Stomach (tissue), 4 donors: ENCODE results near the gene ISG20.

Source experiments
- POLR2A ChIP-seq, 4 donors: fragments of 450-650 bp; IDR thresholded peaks; one replicate each; pipeline ENCODE4 v1.6.1; 2016; ENCODE audit warnings: antibody characterized with exemption in 4 of 4, control low read depth in 2 of 4, mild to moderate bottlenecking in 1 of 4, moderate library complexity in 1 of 4
- POLR2AphosphoS5 ChIP-seq, 3 donors: sonication (generic); formaldehyde crosslinking; IDR thresholded peaks; one replicate each; pipeline ENCODE4 v1.6.1; 2016; ENCODE audit warnings: antibody characterized with exemption in 3 of 3
- TF ChIP-seq, protein P1 (sequence below), 7 experiments: fragments of 450-650 bp in 4 of 7; fragments of 200-600 bp in 3 of 7; sonication (generic) in 3 of 7; IDR thresholded peaks; one replicate each; pipeline ENCODE4 v1.5.1; 2016 to 2019; ENCODE audit warnings: antibody characterized with exemption in 7 of 7, control low read depth in 2 of 7, mild to moderate bottlenecking in 1 of 7

DNA sequence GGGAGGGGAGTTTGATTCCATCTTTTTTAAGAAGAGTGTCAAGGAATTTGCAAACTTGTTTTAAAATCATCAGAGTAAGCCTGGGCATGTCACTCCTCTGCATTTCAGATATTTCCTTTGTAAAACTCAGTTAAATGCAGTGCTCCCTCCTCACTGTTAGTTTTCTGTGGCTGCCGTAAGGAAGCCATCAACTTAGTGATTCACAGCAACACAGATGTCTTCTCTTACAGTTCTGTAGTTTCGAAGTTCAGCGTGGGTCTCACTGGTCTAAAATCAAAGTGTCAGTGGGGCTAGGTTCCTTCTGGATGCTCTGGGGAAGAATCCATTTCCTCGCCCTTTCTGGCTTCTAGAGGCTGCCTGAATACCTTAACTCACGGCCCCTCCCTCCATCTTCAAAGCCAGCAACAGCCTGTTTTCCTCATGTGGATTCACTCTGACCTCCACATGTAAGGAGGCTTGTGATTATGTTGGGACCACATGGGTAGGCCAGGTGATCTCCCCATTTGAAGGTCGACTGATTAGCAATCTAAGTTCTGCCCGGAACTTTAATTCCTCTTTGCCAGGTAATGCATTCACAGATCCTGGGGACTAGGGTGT lies 12.4 kb downstream of the ISG20 start:
- TF ChIP-seq POLR2AphosphoS5 (IDR thresholded peaks at IDR 0.05), result peak in 1 of 3 donors; percentile 42
- TF ChIP-seq POLR2A (IDR thresholded peaks at IDR 0.05), result no peak
- TF ChIP-seq, protein P1, sequence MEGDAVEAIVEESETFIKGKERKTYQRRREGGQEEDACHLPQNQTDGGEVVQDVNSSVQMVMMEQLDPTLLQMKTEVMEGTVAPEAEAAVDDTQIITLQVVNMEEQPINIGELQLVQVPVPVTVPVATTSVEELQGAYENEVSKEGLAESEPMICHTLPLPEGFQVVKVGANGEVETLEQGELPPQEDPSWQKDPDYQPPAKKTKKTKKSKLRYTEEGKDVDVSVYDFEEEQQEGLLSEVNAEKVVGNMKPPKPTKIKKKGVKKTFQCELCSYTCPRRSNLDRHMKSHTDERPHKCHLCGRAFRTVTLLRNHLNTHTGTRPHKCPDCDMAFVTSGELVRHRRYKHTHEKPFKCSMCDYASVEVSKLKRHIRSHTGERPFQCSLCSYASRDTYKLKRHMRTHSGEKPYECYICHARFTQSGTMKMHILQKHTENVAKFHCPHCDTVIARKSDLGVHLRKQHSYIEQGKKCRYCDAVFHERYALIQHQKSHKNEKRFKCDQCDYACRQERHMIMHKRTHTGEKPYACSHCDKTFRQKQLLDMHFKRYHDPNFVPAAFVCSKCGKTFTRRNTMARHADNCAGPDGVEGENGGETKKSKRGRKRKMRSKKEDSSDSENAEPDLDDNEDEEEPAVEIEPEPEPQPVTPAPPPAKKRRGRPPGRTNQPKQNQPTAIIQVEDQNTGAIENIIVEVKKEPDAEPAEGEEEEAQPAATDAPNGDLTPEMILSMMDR (IDR thresholded peaks at IDR 0.05), result no peak
